Measurements from ENCODE around the gene CIBAR2. TPM values are rescaled to one million over a fixed set of nuclear protein-coding genes. Genes with fewer than 3 reads are reported as not detected.

CIBAR2 gene
- total and polyA plus RNA-seq, 10 of the 15 experiments (the other 5 are each of a cell fraction or from before 2014, with no cell fraction given): 0.05 to 0.16 (median 0.07) TPM; not detected in 7

DNA sequence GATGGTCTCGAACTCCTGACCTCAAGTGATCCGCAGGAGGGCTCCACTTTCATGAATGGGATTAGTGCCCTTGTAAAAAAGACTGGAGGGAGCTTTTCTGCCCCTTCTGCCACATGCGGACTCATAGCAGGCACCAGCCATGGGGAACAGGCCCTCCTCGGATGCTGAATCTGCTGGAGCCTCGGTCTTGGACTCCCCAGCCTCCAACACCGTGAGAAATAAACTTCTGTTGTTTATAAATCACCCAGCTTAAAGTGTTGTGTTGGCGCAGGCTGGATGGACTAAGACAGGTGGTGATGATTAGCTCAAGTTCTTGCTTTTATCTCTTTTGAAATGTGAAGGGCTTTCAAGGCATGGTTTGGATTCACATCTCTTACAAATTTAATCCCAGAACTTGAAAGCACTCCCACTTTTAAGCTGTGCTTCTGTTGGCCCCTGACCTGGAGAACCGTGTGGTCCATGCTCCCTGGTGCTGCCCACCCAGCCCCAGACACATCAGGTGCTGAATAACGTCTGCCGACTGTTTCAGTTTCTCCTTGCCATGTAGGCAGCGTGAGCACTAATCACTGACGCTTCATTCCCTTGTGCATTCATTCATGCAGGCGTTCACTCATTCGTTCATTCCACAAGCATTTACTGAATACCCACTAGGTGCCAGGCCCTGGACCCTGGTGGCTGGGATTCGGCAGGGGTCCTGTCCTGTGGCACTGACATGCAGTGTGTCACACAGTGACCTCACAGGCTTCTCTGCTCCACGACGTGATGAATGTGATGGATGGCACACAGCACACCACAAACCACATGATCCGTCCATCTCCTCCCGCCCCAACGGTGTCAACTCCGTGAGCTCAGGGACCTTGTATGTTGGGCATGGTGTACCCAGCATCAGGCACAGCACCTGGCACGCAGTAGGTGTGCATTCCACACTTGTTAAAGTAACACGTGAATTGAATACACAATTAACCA lies 8.9 kb downstream of the CIBAR2 start (continued):
- TF ChIP-seq SMC3 (IDR thresholded peaks at IDR 0.05; ENCODE audit: borderline replicate concordance, low read length) (no peak), POLR2AphosphoS2 (IDR thresholded peaks at IDR 0.05; ENCODE audit: low read depth, low read length) (no peak), SP1 (IDR thresholded peaks at IDR 0.05; ENCODE audit: low read depth, low read length) (no peak), RBBP5 (conservative IDR thresholded peaks at IDR 0.05) (no peak), SPI1 (IDR thresholded peaks at IDR 0.05; ENCODE audit: borderline replicate concordance, insufficient read depth, low read depth, low read length) (peak; percentile 89; the same call in 1 of the 2 replicates), CREB1 (IDR thresholded peaks at IDR 0.05; ENCODE audit: low read depth) (no peak), RCOR1 (conservative IDR thresholded peaks at IDR 0.05; ENCODE audit: low read depth, low read length) (no peak), JUNB (IDR thresholded peaks at IDR 0.05) (no peak), RFX5 (IDR thresholded peaks at IDR 0.05; ENCODE audit: low read depth, low read length) (no peak), HDAC6 (IDR thresholded peaks at IDR 0.05; ENCODE audit: unreplicated experiment) (no peak), STAT3 (IDR thresholded peaks at IDR 0.05; ENCODE audit: low read depth, low read length) (no peak), HCFC1 (IDR thresholded peaks at IDR 0.05; ENCODE audit: low read length) (no peak), PAX8 (IDR thresholded peaks at IDR 0.05) (no peak), YBX1 (IDR thresholded peaks at IDR 0.05) (no peak), RELA (IDR thresholded peaks at IDR 0.05; ENCODE audit: borderline replicate concordance, partially characterized antibody) (no peak), IKZF2 (IDR thresholded peaks at IDR 0.05) (peak in 1 of 2 experiments; percentile 21; a peak in 2 of 4 replicates), RB1 (IDR thresholded peaks at IDR 0.05; ENCODE audit: borderline replicate concordance) (no peak), ZNF384 (IDR thresholded peaks at IDR 0.05; ENCODE audit: borderline replicate concordance, low read depth, low read length) (no peak)
- TF ChIP-seq, protein P1, sequence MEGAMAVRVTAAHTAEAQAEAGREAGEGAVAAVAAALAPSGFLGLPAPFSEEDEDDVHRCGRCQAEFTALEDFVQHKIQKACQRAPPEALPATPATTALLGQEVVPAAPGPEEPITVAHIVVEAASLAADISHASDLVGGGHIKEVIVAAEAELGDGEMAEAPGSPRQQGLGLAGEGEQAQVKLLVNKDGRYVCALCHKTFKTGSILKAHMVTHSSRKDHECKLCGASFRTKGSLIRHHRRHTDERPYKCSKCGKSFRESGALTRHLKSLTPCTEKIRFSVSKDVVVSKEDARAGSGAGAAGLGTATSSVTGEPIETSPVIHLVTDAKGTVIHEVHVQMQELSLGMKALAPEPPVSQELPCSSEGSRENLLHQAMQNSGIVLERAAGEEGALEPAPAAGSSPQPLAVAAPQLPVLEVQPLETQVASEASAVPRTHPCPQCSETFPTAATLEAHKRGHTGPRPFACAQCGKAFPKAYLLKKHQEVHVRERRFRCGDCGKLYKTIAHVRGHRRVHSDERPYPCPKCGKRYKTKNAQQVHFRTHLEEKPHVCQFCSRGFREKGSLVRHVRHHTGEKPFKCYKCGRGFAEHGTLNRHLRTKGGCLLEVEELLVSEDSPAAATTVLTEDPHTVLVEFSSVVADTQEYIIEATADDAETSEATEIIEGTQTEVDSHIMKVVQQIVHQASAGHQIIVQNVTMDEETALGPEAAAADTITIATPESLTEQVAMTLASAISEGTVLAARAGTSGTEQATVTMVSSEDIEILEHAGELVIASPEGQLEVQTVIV (IDR thresholded peaks at IDR 0.05; ENCODE audit: borderline replicate concordance, partially characterized antibody): no peak
- TF ChIP-seq, protein P2, sequence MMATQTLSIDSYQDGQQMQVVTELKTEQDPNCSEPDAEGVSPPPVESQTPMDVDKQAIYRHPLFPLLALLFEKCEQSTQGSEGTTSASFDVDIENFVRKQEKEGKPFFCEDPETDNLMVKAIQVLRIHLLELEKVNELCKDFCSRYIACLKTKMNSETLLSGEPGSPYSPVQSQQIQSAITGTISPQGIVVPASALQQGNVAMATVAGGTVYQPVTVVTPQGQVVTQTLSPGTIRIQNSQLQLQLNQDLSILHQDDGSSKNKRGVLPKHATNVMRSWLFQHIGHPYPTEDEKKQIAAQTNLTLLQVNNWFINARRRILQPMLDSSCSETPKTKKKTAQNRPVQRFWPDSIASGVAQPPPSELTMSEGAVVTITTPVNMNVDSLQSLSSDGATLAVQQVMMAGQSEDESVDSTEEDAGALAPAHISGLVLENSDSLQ (IDR thresholded peaks at IDR 0.05): peak; percentile 41; the same call in 1 of the 2 replicates
- TF ChIP-seq, protein P3, sequence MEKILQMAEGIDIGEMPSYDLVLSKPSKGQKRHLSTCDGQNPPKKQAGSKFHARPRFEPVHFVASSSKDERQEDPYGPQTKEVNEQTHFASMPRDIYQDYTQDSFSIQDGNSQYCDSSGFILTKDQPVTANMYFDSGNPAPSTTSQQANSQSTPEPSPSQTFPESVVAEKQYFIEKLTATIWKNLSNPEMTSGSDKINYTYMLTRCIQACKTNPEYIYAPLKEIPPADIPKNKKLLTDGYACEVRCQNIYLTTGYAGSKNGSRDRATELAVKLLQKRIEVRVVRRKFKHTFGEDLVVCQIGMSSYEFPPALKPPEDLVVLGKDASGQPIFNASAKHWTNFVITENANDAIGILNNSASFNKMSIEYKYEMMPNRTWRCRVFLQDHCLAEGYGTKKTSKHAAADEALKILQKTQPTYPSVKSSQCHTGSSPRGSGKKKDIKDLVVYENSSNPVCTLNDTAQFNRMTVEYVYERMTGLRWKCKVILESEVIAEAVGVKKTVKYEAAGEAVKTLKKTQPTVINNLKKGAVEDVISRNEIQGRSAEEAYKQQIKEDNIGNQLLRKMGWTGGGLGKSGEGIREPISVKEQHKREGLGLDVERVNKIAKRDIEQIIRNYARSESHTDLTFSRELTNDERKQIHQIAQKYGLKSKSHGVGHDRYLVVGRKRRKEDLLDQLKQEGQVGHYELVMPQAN (conservative IDR thresholded peaks at IDR 0.05): no peak
- TF ChIP-seq, protein P4, sequence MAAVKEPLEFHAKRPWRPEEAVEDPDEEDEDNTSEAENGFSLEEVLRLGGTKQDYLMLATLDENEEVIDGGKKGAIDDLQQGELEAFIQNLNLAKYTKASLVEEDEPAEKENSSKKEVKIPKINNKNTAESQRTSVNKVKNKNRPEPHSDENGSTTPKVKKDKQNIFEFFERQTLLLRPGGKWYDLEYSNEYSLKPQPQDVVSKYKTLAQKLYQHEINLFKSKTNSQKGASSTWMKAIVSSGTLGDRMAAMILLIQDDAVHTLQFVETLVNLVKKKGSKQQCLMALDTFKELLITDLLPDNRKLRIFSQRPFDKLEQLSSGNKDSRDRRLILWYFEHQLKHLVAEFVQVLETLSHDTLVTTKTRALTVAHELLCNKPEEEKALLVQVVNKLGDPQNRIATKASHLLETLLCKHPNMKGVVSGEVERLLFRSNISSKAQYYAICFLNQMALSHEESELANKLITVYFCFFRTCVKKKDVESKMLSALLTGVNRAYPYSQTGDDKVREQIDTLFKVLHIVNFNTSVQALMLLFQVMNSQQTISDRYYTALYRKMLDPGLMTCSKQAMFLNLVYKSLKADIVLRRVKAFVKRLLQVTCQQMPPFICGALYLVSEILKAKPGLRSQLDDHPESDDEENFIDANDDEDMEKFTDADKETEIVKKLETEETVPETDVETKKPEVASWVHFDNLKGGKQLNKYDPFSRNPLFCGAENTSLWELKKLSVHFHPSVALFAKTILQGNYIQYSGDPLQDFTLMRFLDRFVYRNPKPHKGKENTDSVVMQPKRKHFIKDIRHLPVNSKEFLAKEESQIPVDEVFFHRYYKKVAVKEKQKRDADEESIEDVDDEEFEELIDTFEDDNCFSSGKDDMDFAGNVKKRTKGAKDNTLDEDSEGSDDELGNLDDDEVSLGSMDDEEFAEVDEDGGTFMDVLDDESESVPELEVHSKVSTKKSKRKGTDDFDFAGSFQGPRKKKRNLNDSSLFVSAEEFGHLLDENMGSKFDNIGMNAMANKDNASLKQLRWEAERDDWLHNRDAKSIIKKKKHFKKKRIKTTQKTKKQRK (IDR thresholded peaks at IDR 0.05; ENCODE audit: low read depth, low read length): no peak
